SK-N-SH treated with all-trans-retinoic acid at 6 μM for 48 hours (cell line): ENCODE measurements around the gene CELF4.

Source experiments
- ARNTL ChIP-seq: fragments of 450-650 bp; formaldehyde crosslinking; IDR thresholded peaks from 2 replicates; pipeline ENCODE4 v1.5.0; 2020; ENCODE audit warnings: low read depth, mild to moderate bottlenecking, moderate library complexity, borderline replicate concordance
- CREB5 ChIP-seq: fragments of 250-450 bp; sonication (Bioruptor Pico); IDR thresholded peaks from 2 replicates; pipeline ENCODE4 v1.5.1; 2020; ENCODE audit warnings: low read depth, mild to moderate bottlenecking, moderate library complexity
- GLIS3 ChIP-seq: fragments of 250-450 bp; sonication (Bioruptor Pico); IDR thresholded peaks from 2 replicates; pipeline ENCODE4 v1.5.0; 2020; ENCODE audit warnings: mild to moderate bottlenecking, moderate library complexity
- OSR1 ChIP-seq: fragments of 250-450 bp; sonication (Bioruptor Pico); IDR thresholded peaks from 2 replicates; pipeline ENCODE4 v1.8.0; 2022; ENCODE audit warnings: moderate library complexity, mild to moderate bottlenecking, inconsistent platforms
- PATZ1 ChIP-seq: fragments of 250-450 bp; sonication (Bioruptor Pico); IDR thresholded peaks from 2 replicates; pipeline ENCODE4 v1.8.0; 2020; ENCODE audit warnings: mild to moderate bottlenecking, moderate library complexity, borderline replicate concordance
- RARB ChIP-seq: fragments of 250-450 bp; sonication (Bioruptor Pico); IDR thresholded peaks from 2 replicates; pipeline ENCODE4 v1.8.0; 2021; ENCODE audit warnings: mild to moderate bottlenecking, moderate library complexity
- SNAI2 ChIP-seq: fragments of 250-450 bp; sonication (Bioruptor Pico); IDR thresholded peaks from 2 replicates; pipeline ENCODE4 v1.5.0; 2020; ENCODE audit warnings: mild to moderate bottlenecking, moderate library complexity
- TSHZ2 ChIP-seq: fragments of 250-450 bp; sonication (Bioruptor Pico); IDR thresholded peaks from 2 replicates; pipeline ENCODE4 v1.5.0; 2020; ENCODE audit warnings: mild to moderate bottlenecking, moderate library complexity
- ZFP30 ChIP-seq: fragments of 450-650 bp; formaldehyde crosslinking; IDR thresholded peaks from 2 replicates; pipeline ENCODE4 v1.5.0; 2022; ENCODE audit warnings: mild to moderate bottlenecking, moderate library complexity
- ZNF565 ChIP-seq: fragments of 450-650 bp; formaldehyde crosslinking; conservative IDR thresholded peaks from 2 replicates; pipeline ENCODE4 v1.5.0; 2020; ENCODE audit warnings: low read depth, mild to moderate bottlenecking, moderate library complexity

- TF ChIP-seq SNAI2 (no peak), PATZ1 (CRISPR knock-in tag) (no peak), CREB5 (CRISPR knock-in tag) (no peak), ARNTL (no peak), ZNF565 (CRISPR knock-in tag) (no peak), OSR1 (no peak), GLIS3 (CRISPR knock-in tag) (no peak), ZFP30 (no peak), RARB (no peak), TSHZ2 (CRISPR knock-in tag) (no peak)
Observed at GRCh38 chr18:37309861-37310260, 255.7 kb downstream of the CELF4 start.
